VCaP (cell line): ENCODE data around the gene STOX2.

Experiments
- H3K27ac ChIP-seq: fragments of 450-650 bp; 2 replicates; pipeline ENCODE4 v1.5.1; 2017
- TF ChIP-seq, protein P1 (sequence below): fragments of 450-650 bp; conservative IDR thresholded peaks from 2 replicates; pipeline ENCODE4 v1.5.1; 2017; ENCODE audit warnings: mild to moderate bottlenecking, moderate library complexity

STOX2 gene

GRCh38 chr4:183907871-183908683 is 3.0 kb downstream of the STOX2 start:
- no peak overlapping the region for H3K27ac ChIP-seq
- TF ChIP-seq, protein P1, sequence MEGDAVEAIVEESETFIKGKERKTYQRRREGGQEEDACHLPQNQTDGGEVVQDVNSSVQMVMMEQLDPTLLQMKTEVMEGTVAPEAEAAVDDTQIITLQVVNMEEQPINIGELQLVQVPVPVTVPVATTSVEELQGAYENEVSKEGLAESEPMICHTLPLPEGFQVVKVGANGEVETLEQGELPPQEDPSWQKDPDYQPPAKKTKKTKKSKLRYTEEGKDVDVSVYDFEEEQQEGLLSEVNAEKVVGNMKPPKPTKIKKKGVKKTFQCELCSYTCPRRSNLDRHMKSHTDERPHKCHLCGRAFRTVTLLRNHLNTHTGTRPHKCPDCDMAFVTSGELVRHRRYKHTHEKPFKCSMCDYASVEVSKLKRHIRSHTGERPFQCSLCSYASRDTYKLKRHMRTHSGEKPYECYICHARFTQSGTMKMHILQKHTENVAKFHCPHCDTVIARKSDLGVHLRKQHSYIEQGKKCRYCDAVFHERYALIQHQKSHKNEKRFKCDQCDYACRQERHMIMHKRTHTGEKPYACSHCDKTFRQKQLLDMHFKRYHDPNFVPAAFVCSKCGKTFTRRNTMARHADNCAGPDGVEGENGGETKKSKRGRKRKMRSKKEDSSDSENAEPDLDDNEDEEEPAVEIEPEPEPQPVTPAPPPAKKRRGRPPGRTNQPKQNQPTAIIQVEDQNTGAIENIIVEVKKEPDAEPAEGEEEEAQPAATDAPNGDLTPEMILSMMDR, result no peak

DNA sequence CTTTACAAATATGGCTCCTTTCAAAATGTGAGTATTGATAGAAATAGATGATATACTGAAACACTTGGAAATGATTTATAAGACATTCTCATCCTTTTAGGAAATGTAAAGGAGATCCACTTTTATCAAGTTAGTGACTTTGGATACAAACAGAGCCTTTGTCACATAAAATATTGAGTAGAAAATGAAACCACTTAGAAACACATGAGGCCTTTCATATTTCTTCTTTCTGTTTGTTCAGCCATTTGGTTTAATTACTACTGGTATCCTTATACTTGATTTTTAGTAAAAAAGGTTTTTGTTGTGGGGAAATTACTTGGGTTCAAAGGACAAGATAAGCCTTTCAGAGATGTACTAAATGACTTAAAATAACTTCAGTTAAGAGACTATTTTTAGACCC is 4.1 kb downstream of the STOX2 start:
- H3K27ac ChIP-seq, result no peak overlapping the region
- TF ChIP-seq, protein P1, result no peak

DNA sequence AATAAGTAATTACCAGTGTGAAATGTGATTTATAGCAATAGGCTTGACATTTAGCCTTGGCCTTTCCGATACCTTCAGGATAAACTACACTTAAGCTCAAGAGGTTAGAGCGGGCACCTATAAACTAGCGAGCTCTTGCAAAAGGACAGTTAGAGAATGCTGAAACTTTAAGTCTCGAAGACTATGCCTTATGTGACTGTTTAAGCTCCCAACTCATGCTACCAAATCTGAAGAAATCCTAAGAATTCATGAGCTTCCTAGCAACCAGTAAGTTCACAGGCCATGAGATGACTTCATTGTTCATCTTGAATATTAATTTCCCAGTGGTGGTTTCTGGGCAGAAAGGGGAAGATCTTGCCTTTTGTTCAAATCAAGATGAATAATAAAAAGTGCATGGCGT is 4.7 kb downstream of the STOX2 start:
- no peak overlapping the region for H3K27ac ChIP-seq
- TF ChIP-seq, protein P1, result no peak

- no peak overlapping the region for H3K27ac ChIP-seq
These were observed 7.5 kb downstream of the STOX2 start for GRCh38 chr4:183912585-183912984.

GRCh38 chr4:183915976-183916375 is 10.9 kb downstream of the STOX2 start:
- TF ChIP-seq, protein P1, result no peak
- no peak overlapping the region for H3K27ac ChIP-seq

More at GRCh38 chr4:183912585-183912984, 7.5 kb downstream of the STOX2 start:
- TF ChIP-seq, protein P1, result no peak

DNA sequence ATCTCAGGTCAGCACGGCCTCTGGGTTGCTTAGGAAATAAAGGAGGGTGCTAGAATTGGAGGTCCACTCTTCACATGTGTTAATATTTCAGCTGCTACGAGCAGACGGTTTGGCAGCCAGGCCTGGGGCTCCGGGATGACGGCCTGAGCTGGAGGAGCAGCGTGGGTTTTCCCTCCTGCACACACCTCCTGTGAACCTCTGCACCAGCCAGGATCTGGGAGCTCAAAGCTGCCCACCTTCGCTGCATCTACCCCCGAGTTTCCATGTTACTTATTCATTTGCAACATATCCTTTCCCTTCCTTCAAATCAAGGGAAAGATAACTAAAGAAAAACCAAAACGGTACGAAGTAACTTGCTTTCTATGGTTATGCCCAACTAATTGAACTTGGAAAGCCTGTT is 13.6 kb downstream of the STOX2 start:
- TF ChIP-seq, protein P1, result no peak
- no peak overlapping the region for H3K27ac ChIP-seq

DNA sequence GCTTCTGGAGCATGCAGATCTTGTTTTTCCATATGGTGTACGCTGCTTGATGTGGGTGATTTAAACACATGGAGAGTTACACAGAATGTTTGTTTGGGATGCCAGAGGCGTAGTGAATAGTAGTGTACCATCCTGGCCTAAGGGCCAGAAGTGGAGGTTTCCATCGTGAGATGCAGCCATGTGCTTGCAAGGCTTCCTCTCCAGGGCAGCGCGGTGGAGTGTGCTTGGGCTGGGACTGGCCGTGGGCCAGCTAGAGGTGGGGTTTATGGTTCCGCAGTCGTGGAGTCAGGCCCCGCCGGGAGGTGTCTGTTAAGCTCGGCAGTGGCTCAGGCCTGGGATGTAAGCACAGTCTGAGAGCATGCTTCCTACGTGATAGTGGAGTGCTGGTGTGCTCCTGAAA is 14.0 kb downstream of the STOX2 start:
- H3K27ac ChIP-seq, result no peak overlapping the region
- TF ChIP-seq, protein P1, result no peak
